Upper lobe of right lung (tissue), 1 donor: ENCODE data around the gene RPL7A. TPM values are rescaled to one million over a fixed set of nuclear protein-coding genes. Genes with fewer than 3 reads are reported as not detected.
"Not testable (repeated sequence)": the region's sequence is repeated elsewhere in the genome, so short reads cannot be mapped to it uniquely, and the experiment has no call there.

ENCODE experiments used
- ATAC-seq: fragments of 200-7000 bp; cut with Tn5 transposase; one replicate; pipeline ENCODE4 v1.9.1; 2020; ENCODE audit warnings: mild to moderate bottlenecking, moderate library complexity
- DNase-seq: peaks from one replicate; pipeline ENCODE4 v3.0.0-alpha.2; 2020
- H3K27ac ChIP-seq: fragments of 200-600 bp; one replicate; pipeline ENCODE4 v1.8.0; 2022
- H3K27me3 ChIP-seq: fragments of 200-600 bp; one replicate; pipeline ENCODE4 v1.8.0; 2022; ENCODE audit warnings: mild to moderate bottlenecking
- H3K36me3 ChIP-seq: fragments of 200-600 bp; one replicate; pipeline ENCODE4 v1.8.0; 2022
- H3K4me1 ChIP-seq: fragments of 200-600 bp; one replicate; pipeline ENCODE4 v1.8.0; 2022
- H3K4me3 ChIP-seq: fragments of 200-600 bp; one replicate; pipeline ENCODE4 v1.8.0; 2022; ENCODE audit warnings: mild to moderate bottlenecking
- H3K9me3 ChIP-seq: fragments of 200-600 bp; one replicate; pipeline ENCODE4 v1.8.0; 2022
- intact Hi-C: fragments of 100-400 bp; cut with DNase I; formaldehyde crosslinking; loops from one replicate; pipeline ENCODE4 v1.11.0; 2022
- total RNA-seq: library from RNA; stranded (reverse); fragmentation: NEBNext Ultra II Directional; extraction: Animal tissue kit (Norgen Biotek cat#: 25700); gene quantifications from one replicate; pipeline ENCODE4 v1.2.1, GENCODE V29; 2021
- TF ChIP-seq, protein P1 (sequence below): fragments of 200-600 bp; IDR thresholded peaks from one replicate; pipeline ENCODE4 v1.8.0; 2022; ENCODE audit warnings: antibody characterized with exemption
- donor health status: DM: no; HTN: yes; CAD: no; lungs with severe emphysema.

RPL7A gene
- total RNA-seq, 1 donor from 2014 or later, result 1,380 TPM

DNA sequence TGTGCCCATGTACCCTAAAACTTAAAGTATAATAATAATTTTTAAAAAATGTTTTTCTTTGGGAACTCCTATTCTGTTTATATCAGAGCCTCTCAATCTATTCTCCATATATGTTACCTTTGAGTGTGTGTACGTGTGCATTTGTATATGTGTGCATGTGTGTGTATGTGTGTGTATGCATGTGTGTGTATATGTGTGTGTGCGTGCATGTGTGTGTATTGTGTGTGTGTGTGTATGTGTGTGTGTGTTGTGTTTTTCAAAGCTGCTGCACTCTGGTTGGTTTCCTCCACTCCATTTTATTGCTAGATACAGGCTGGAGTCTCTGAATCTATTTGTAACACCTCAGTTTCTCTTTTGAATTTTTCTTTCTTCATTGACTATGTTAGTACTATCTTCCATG, 32.0 kb upstream of the RPL7A start:
- H3K4me3 ChIP-seq, result no peak overlapping the region
- ATAC-seq, result no peak
- DNase-seq, result no peak
- TF ChIP-seq, protein P1, sequence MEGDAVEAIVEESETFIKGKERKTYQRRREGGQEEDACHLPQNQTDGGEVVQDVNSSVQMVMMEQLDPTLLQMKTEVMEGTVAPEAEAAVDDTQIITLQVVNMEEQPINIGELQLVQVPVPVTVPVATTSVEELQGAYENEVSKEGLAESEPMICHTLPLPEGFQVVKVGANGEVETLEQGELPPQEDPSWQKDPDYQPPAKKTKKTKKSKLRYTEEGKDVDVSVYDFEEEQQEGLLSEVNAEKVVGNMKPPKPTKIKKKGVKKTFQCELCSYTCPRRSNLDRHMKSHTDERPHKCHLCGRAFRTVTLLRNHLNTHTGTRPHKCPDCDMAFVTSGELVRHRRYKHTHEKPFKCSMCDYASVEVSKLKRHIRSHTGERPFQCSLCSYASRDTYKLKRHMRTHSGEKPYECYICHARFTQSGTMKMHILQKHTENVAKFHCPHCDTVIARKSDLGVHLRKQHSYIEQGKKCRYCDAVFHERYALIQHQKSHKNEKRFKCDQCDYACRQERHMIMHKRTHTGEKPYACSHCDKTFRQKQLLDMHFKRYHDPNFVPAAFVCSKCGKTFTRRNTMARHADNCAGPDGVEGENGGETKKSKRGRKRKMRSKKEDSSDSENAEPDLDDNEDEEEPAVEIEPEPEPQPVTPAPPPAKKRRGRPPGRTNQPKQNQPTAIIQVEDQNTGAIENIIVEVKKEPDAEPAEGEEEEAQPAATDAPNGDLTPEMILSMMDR, result no peak
- no peaks in the 10 kb centered on the region for H3K9me3 ChIP-seq
- H3K27ac ChIP-seq, result no peak overlapping the region
- H3K27me3 ChIP-seq, result no peaks in the 10 kb centered on the region
- intact Hi-C loops, result no loop called here
- H3K36me3 ChIP-seq, result no peaks in the 10 kb centered on the region
- H3K4me1 ChIP-seq, result no peaks in the 10 kb centered on the region

GRCh38 chr9:133317551-133317950, 30.5 kb upstream of the RPL7A start:
- H3K27ac ChIP-seq, H3K4me3 ChIP-seq, ATAC-seq, H3K27me3 ChIP-seq, H3K4me1 ChIP-seq, DNase-seq, H3K9me3 ChIP-seq, H3K36me3 ChIP-seq, intact Hi-C loops: not testable (repeated sequence)

DNA sequence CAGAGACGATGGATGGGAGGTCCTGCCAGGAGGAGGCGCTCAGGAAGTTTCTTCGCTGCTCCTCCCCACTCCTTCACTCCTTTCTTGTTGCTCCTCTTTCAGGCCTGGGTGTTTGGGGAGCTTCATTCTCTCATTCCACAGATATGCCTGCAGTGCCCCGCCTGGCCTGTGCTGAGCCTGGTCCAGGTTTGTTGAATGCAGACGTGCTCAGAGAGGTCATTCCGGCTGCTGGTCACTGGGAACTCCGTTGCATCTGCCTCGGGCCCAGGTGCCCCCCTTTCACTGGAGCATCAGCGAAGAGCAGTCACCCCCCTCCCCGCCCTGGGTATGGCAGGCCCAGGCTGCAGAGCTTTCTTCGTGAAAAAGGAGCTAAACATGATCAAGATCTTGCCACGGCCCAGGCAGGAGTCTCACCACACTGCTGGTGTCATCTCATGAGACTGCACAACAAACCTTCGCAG, 27.6 kb upstream of the RPL7A start:
- no peaks in the 10 kb centered on the region for H3K36me3 ChIP-seq

GRCh38 chr9:133321411-133321935, 26.5 kb upstream of the RPL7A start:
- intact Hi-C loops, result no loop called here
- H3K9me3 ChIP-seq, result no peaks in the 10 kb centered on the region
- peak; percentile 30 for DNase-seq
- ATAC-seq, result no peak
- no peak overlapping the region for H3K27ac ChIP-seq
- TF ChIP-seq, protein P1, result no peak
- H3K4me3 ChIP-seq, result no peak overlapping the region
- no peaks in the 10 kb centered on the region for H3K36me3 ChIP-seq
- no peaks in the 10 kb centered on the region for H3K4me1 ChIP-seq
- no peaks in the 10 kb centered on the region for H3K27me3 ChIP-seq

More for the DNA sequence above, 27.6 kb upstream of the RPL7A start:
- Histone ChIP-seq H3K27ac (no peak overlapping the region), H3K27me3 (no peaks in the 10 kb centered on the region), H3K9me3 (no peaks in the 10 kb centered on the region), H3K4me3 (no peak overlapping the region), H3K4me1 (no peaks in the 10 kb centered on the region)
- TF ChIP-seq, protein P1, result no peak
- intact Hi-C loops, result no loop called here
- ATAC-seq (no peak), DNase-seq (peak; percentile 45)

GRCh38 chr9:133322701-133323100, 25.3 kb upstream of the RPL7A start:
- no peaks in the 10 kb centered on the region for H3K4me1 ChIP-seq
- no peaks in the 10 kb centered on the region for H3K9me3 ChIP-seq
- H3K4me3 ChIP-seq, result no peak overlapping the region
- TF ChIP-seq, protein P1, result no peak
- no peaks in the 10 kb centered on the region for H3K36me3 ChIP-seq
- no peak for DNase-seq
- intact Hi-C loops, result no loop called here
- H3K27ac ChIP-seq, result no peak overlapping the region
- no peaks in the 10 kb centered on the region for H3K27me3 ChIP-seq
- no peak for ATAC-seq

- TF ChIP-seq, protein P1, result no peak
- no peaks in the 10 kb centered on the region for H3K4me1 ChIP-seq
- DNase-seq (peak; percentile 52), ATAC-seq (no peak)
- H3K4me3 ChIP-seq, result no peak overlapping the region
- intact Hi-C loops, result no loop called here
- no peaks in the 10 kb centered on the region for H3K36me3 ChIP-seq
- H3K27ac ChIP-seq, result no peak overlapping the region
- no peaks in the 10 kb centered on the region for H3K27me3 ChIP-seq
- H3K9me3 ChIP-seq, result no peaks in the 10 kb centered on the region
Measured at GRCh38 chr9:133323211-133323610, 24.8 kb upstream of the RPL7A start.
